Measurements from ENCODE around the gene PRELP. TPM values are rescaled to one million over a fixed set of nuclear protein-coding genes. Genes with fewer than 3 reads are reported as not detected.

PRELP gene
- total RNA-seq, 1 experiment from 2014 or later, result 0.07 TPM

GRCh38 chr1:203468326-203468725 is 7.3 kb upstream of the PRELP start:
- WGBS (ENCODE audit: extremely low coverage, insufficient read length, low lambda C conversion rate), result no CpG with 5 or more reads among the region's 2 CpGs
- H2BK15ac ChIP-seq (ENCODE audit: low read depth, low read length), result no peak overlapping the region
- H3K4ac ChIP-seq (ENCODE audit: low read depth, low read length), result no peak overlapping the region
- no peak for TF ChIP-seq CTCF (conservative IDR thresholded peaks at IDR 0.05)
- no peak overlapping the region for H3K4me2 ChIP-seq (ENCODE audit: insufficient read depth, insufficient read length, low read length)
- no peaks in the 10 kb centered on the region for H4K20me1 ChIP-seq (ENCODE audit: control insufficient read depth, insufficient read depth, insufficient read length)
- no peak overlapping the region for H4K8ac ChIP-seq (replicated peaks; ENCODE audit: insufficient read length, low read depth, low read length)
- no peak overlapping the region for H2BK120ac ChIP-seq (ENCODE audit: low read depth, low read length, poor library complexity, severe bottlenecking)
- H3K4me1 ChIP-seq (ENCODE audit: insufficient read depth, low read length), result peaks cover 4% of the 10 kb centered on the region; the same call in 1 of the 2 replicates
- H3K79me2 ChIP-seq (ENCODE audit: insufficient read depth, low read length), result no peaks in the 10 kb centered on the region
- Mint-ChIP-seq H3K36me3 (ENCODE audit: insufficient read depth in 1 of 3, low read depth in 3 of 3) (no peaks in the 10 kb centered on the region), H3K27ac (no peak overlapping the region; a peak in 2 of 7 replicates), H3K9me3 (no peaks in the 10 kb centered on the region), H3K27me3 (ENCODE audit: low read depth) (peaks cover 4% of the 10 kb centered on the region), H3K4me3 (no peak overlapping the region), H3K4me1 (peaks cover 21 to 35% of the 10 kb centered on the region in 2 experiments)
- no peaks in the 10 kb centered on the region for H3K79me1 ChIP-seq (ENCODE audit: insufficient read depth, low read depth, low read length, poor library complexity, severe bottlenecking)
- H3K27ac ChIP-seq (ENCODE audit: insufficient read length, low read depth, low read length), result no peak overlapping the region
- H3K56ac ChIP-seq (ENCODE audit: insufficient read length, low read depth, low read length), result no peak overlapping the region
- no peak overlapping the region for H2BK5ac ChIP-seq (ENCODE audit: insufficient read length, low read length)
- H3K18ac ChIP-seq (ENCODE audit: insufficient read length, low read depth, low read length), result no peak overlapping the region
- H3K14ac ChIP-seq (ENCODE audit: insufficient read depth, low read length), result no peak overlapping the region
- H3K23me2 ChIP-seq (ENCODE audit: insufficient read length, low read depth, low read length, poor library complexity, severe bottlenecking), result no peaks in the 10 kb centered on the region
- H3K9me3 ChIP-seq (ENCODE audit: control insufficient read depth, low read depth, low read length), result no peaks in the 10 kb centered on the region
- no peak overlapping the region for H3K23ac ChIP-seq (ENCODE audit: insufficient read length, low read depth, low read length)
- no peak overlapping the region for H2BK20ac ChIP-seq (ENCODE audit: low read depth, low read length, poor library complexity, severe bottlenecking)
- no peak overlapping the region for H3T11ph ChIP-seq (ENCODE audit: low read length)
- no peaks in the 10 kb centered on the region for H3K27me3 ChIP-seq (ENCODE audit: insufficient read depth, low read length)
- no peak overlapping the region for H3K9ac ChIP-seq (ENCODE audit: extremely low read depth, insufficient read length, low read length)
- no peak overlapping the region for H2BK12ac ChIP-seq (ENCODE audit: insufficient read length, low read depth, low read length)
- H4K5ac ChIP-seq (ENCODE audit: insufficient read length, low read depth, low read length), result no peak overlapping the region
- H4K91ac ChIP-seq (ENCODE audit: insufficient read length, low read depth, low read length), result no peak overlapping the region
- DNase-seq, result no peak
- H2AFZ ChIP-seq (ENCODE audit: low read length), result no peak overlapping the region
- H2AK5ac ChIP-seq (ENCODE audit: insufficient read length, low read length), result no peak overlapping the region

All from H9 (cell line).